ENCODE data around the gene TXNDC2.

TXNDC2 gene

GRCh38 chr18:9916808-9917207 lies 31.0 kb downstream of the TXNDC2 start:
- no peaks in the 10 kb centered on the region for H3K36me3 Mint-ChIP-seq (ENCODE audit: low read depth)
- DNase-seq: no peak
- no peaks in the 10 kb centered on the region for H3K27me3 Mint-ChIP-seq (ENCODE audit: low read depth, poor library complexity)
- peaks cover 23% of the 10 kb centered on the region for H3K4me1 Mint-ChIP-seq
- TF ChIP-seq CTCF (IDR thresholded peaks at IDR 0.05): no peak
- H3K9me3 Mint-ChIP-seq: no peaks in the 10 kb centered on the region
- peak overlapping the region; percentile 93 for H3K4me3 Mint-ChIP-seq
- H3K27ac Mint-ChIP-seq: no peak overlapping the region

DNA sequence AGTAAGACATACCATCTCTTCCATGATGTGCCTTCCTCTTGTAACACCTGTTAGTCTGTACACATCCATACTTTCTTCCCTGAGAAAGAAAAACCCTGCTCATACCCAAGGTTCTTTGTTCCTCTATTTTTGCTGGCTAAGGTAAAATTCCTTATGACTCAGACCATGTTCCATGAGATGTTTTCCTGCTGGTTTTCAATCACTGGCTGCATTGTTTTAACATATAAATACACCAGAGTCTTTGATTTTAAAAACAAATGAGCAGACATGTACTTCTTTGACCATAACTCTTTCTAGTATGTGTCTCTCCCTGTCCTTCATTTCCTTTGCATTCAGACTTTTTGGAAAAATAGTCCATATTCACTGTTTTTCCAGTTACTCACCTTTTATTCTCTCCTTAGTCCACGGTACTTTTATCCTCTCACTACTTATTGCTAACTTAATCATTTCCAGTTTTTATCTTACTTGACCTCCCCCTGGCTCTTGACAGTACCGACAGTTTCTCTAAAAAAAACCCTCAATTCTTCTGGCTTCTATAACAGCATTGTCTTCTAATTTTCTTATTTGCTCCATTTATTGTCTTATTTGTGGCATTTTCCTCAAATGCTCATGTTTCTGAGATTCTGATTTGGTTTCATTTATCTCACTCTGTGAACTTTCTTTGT lies 32.4 kb downstream of the TXNDC2 start:
- H3K27ac Mint-ChIP-seq: no peak overlapping the region
- no peak overlapping the region for H3K4me3 Mint-ChIP-seq
- no peak for DNase-seq
- peaks cover 20% of the 10 kb centered on the region for H3K4me1 Mint-ChIP-seq
- H3K9me3 Mint-ChIP-seq: no peaks in the 10 kb centered on the region
- H3K36me3 Mint-ChIP-seq (ENCODE audit: low read depth): no peaks in the 10 kb centered on the region
- no peak for TF ChIP-seq CTCF (IDR thresholded peaks at IDR 0.05)
- H3K27me3 Mint-ChIP-seq (ENCODE audit: low read depth, poor library complexity): no peaks in the 10 kb centered on the region

- Mint-ChIP-seq H3K27me3 (ENCODE audit: low read depth, poor library complexity) (no peaks in the 10 kb centered on the region), H3K9me3 (no peaks in the 10 kb centered on the region), H3K4me3 (no peak overlapping the region), H3K4me1 (peaks cover 23% of the 10 kb centered on the region), H3K27ac (no peak overlapping the region), H3K36me3 (ENCODE audit: low read depth) (no peaks in the 10 kb centered on the region)
- DNase-seq: no peak
- no peak for TF ChIP-seq CTCF (IDR thresholded peaks at IDR 0.05)
Measured at GRCh38 chr18:9919564-9920232, 33.9 kb downstream of the TXNDC2 start.

DNA sequence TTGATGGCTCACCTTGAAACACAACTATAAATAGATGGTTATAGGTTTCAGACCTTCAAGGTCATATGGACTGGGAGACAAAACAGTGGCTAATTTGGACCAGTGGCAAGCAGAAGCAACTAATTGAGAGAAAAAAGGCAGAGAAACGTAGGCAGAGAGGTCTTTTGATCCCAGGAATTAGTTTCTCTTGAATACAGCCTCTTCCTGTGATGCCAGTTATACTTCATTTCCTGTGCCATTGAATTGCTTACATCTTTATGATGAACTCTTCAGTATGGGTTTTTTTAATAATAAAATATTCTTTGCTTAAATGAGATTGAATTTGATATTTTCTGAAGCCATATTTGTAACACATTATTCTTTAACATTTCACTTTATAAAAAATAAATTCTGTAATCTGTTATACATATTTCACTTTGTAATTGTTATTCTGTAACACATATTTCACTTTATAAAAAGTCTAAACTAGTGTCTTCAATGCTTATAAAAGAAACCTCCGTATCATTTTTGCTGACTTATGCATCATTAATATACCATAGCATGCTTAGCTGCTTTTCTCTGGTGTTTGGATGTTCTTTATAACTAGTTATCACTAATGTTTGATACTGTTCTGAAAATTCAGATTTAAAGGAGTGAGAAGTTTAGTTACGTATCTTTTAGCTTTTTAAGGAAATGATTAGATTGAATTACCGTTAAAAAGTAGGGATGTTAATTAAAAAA lies 37.0 kb downstream of the TXNDC2 start:
- no peak overlapping the region for H3K4me3 Mint-ChIP-seq
- H3K9me3 Mint-ChIP-seq: no peaks in the 10 kb centered on the region
- no peaks in the 10 kb centered on the region for H3K27me3 Mint-ChIP-seq (ENCODE audit: low read depth, poor library complexity)
- DNase-seq: no peak
- no peaks in the 10 kb centered on the region for H3K36me3 Mint-ChIP-seq (ENCODE audit: low read depth)
- TF ChIP-seq CTCF (IDR thresholded peaks at IDR 0.05): no peak
- H3K4me1 Mint-ChIP-seq: peaks cover 23% of the 10 kb centered on the region
- peak overlapping the region; percentile 49 for H3K27ac Mint-ChIP-seq

- H3K27ac Mint-ChIP-seq: peak overlapping the region; percentile 45
- H3K4me1 Mint-ChIP-seq: peaks cover 31% of the 10 kb centered on the region
- H3K9me3 Mint-ChIP-seq: no peaks in the 10 kb centered on the region
- H3K36me3 Mint-ChIP-seq (ENCODE audit: low read depth): no peaks in the 10 kb centered on the region
- no peak for DNase-seq
- no peak for TF ChIP-seq CTCF (IDR thresholded peaks at IDR 0.05)
- H3K27me3 Mint-ChIP-seq (ENCODE audit: low read depth, poor library complexity): no peaks in the 10 kb centered on the region
- H3K4me3 Mint-ChIP-seq: no peak overlapping the region
Measured at GRCh38 chr18:9924371-9924943, 38.7 kb downstream of the TXNDC2 start.
